Body of pancreas (tissue), 4 donors: ENCODE results near the gene SLC12A4.

Source experiments
- CTCF ChIP-seq, 7 experiments: fragments of 450-650 bp in 4 of 7; fragments of 200-600 bp in 3 of 7; sonication (generic) in 3 of 7; IDR thresholded peaks; one replicate each; pipeline ENCODE4 v1.5.1; 2016 to 2019; ENCODE audit warnings: antibody characterized with exemption in 7 of 7
- POLR2A ChIP-seq, 3 donors: fragments of 450-650 bp; IDR thresholded peaks; one replicate each; pipeline ENCODE4 v1.6.1; 2016; ENCODE audit warnings: antibody characterized with exemption in 3 of 3, mild to moderate bottlenecking in 2 of 3

- no peak for TF ChIP-seq POLR2A (IDR thresholded peaks at IDR 0.05)
- TF ChIP-seq CTCF (IDR thresholded peaks at IDR 0.05), result no peak
Measured at GRCh38 chr16:67948015-67948414, 20.4 kb downstream of the SLC12A4 start.
